Measurements from ENCODE around the gene RFNG.

The RFNG gene

GRCh38 chr17:82058230-82058854 is 6.7 kb upstream of the RFNG start:
- DNase-seq: no peak

DNA sequence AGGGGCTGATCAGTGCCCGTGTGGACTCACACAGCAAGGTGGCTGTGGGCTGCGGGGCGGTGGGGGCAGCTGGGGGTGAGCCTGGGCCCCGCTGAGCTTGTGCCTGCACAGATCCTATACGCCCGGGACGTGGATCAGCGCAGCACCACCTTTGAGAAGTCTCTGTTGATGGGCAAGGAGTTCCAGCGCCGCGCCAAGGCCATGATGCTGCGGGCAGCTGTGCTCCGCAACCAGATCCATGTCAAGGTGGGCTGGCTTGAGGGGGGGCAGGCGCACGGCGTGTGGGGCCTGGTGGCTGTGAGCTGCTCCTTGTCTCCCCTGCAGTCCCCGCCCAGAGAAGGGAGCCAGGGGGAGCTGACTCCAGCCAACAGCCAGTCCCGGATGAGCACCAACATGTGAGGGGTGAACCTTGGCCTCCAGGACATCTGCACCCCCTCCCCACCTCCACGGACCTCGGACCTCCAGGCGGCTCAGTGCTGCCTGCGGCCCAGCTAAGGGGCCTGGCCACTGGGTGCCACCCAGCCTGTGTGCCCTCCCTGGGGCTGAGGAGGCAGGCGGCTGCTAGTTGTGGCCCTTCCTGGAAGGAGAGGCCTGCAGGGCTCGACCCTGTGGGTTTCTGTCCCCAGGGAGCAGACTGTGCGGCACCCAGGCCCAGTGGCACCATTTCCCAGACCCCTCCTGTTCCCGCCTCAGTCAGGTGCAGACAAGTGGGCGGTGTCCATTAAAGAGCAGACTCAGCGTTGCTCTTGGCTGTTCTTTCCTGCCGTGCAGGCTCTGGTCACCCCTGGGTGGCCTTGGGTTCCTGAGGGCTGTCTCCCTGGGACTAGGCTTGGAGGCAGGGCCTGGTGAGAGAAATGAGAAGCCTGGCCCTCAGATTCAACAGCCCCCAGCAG is 5.4 kb upstream of the RFNG start:
- peak in 1 of 2 experiments; percentile 10 for DNase-seq

DNA sequence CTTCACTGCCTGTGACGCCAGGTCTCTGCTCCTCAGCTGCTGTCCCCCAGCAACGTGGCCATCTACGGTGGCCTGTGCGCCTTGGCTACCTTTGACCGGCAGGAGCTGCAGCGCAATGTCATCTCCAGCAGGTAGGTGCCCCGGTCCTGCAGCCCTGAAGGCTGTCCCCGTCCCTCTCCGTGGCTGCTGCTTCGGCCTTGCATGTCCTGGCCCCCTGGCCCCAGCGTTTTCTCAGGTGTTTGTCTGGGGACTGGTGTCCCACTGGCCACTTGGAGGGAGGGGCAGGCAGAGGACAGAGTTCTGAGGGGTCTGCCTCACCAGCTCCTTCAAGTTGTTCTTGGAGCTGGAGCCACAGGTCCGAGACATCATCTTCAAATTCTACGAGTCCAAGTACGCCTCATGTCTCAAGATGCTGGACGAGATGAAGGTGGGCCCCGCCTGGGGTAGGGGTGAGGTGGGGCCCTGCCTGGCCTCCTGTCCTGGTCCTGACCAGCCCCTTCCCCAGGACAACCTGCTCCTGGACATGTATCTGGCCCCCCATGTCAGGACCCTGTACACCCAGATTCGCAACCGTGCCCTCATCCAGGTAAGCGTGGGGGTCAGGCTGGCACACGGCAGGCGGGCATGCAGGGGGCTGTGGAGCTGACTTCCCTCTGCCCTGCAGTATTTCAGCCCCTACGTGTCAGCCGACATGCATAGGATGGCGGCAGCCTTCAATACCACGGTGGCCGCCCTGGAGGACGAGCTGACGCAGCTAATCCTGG is 4.5 kb upstream of the RFNG start:
- no peak for DNase-seq

GRCh38 chr17:82055023-82055964 is 3.7 kb upstream of the RFNG start:
- peak in 1 of 2 experiments; percentile 19 for DNase-seq

GRCh38 chr17:82054351-82055022 is 2.9 kb upstream of the RFNG start:
- DNase-seq: no peak

DNA sequence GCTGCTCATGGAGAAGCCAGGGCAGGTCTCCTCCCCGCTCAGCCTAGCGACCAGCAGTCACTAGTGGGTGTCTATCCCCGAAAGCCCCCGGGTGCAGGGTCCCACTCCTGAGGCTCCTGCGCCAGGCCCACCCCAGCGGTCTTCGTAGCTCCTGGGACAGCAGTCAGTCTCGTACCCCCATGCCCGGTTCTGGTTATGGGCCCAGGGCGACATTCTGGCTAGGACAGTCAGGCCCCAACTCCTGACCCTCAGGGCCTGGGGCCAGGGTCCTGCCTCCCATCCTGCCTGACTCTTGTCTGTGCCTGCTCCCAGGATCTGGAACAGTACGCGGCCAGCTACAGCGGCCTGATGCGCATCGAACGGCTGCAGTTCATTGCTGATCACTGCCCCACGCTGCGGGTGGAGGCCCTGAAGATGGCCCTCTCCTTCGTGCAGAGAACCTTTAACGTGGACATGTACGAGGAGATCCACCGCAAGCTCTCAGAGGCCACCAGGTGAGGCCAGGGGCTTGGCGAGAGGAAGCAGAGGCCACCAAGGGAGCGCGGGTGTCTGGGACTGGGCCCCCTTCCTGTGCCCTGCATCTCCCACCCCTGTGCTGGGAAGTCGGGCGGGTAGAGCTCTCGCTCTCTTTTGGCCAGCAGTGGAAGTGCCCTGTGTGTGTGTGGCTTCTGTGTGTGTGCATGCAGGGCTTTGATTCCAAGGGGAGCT is 2.1 kb upstream of the RFNG start:
- no peak for DNase-seq

DNA sequence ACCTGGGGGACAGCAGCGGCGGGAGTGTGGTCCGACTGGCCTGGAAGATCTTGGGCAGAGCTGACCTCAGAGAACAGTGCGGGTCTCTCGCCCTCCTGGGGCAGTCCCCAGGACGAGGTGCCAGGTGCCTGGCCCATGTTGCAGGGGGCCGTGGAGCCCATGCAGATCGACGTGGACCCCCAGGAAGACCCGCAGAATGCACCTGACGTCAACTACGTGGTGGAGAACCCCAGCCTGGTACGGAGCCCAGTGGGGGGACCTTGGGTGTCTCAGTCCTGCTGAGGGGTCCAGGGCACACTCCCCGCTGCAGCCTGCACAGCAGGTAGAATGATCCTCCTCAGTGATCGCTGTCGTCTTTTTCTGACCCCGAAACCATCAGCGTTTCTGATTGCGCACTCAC is 1.5 kb upstream of the RFNG start:
- DNase-seq: no peak

- DNase-seq: no peak
Observed at GRCh38 chr17:82052638-82053059, 1.0 kb upstream of the RFNG start.

DNA sequence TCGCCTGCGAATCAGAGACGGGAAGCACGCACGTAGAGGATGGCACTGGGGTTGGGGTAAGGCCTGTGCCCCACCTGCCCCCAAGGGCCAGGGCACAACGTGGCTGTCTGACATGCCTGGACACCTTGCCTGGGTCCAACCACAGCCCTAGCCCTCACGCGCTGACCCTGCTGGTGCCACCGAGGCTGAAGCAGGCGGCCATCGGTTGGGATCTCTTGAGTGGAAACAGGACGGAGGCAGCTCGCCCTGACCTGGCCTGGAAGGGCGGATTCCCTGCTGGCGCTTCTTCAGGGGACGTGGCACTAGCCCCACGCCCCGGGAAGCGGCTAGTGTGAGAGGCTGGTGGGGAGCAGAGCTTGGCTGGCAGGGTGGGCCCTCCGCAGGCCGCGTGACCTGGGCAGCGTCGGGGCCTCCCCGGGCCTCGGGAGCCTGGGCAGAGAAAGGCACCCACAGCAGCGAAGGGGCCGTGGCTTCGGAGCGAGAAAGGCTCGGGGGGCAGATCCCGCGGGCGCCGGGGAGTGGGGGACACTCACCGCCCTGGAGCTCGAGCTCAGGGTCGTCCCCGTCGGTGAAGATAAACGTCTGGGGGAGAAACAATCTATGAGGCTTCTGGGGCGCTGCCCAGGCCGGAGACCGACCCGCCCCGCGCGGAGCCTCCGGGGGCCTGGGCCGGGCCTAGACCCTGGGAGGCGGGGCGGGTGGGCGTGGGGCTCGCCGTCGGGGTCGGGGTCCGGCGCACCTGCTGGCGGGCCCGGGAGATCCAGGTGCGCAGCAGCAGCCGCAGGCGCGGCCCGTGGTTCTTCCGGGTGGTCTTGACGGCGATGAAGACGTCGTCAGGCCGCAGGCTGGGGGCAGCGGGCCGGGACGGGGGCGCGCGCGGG is 610 bp downstream of the RFNG start:
- DNase-seq: no peak

DNA sequence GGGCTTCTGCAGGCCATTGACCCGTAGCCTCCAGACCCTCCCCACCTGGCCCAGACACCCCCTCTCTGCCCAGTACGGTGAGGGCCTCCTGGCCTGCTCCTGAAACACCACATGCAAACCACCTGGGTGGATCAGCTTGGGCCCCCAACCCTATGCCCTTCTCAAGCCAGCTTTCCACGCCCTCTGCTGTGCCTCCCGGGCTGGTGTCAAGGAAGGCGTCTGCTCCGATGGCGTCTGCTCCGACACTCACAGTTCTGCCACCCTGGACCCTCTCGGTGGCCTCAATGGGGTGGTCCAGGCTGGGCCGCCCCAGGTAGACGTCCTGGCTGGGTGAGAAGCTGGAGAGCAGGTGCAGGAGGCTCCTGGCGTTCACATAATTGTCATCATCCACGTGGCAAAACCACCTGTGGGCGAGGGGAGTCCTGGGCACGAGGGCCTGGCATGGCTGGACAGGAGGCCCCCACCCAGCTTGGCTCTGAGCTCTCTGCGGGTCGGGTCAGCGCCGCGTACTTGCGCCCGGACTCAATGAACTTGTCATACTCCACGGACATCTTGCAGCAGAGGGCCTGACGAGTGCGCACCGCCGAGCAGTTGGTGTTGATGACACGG is 1.4 kb downstream of the RFNG start:
- DNase-seq: no peak

DNA sequence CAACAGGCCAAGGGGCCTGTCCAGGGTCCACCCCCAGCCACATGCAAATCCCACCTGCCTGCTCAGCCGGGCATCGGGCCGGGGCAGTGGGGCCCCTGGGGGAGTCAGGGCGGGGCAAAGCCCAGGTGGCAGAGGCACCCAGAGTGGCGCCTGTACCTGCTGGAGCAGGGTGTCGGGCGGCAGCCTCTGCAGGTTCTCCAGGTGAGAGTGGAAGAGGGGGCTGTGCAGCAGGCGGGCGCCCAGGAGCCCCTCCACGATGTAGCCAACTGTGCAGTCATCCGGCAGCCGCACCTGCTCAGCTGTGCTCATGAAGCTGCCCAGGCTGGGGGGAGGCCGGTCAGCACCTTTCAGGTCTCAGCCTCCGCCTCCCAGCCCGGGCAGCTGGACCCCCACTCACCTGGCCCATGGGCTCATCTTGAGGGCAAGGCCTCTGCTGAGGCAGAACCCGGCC is 2.1 kb downstream of the RFNG start:
- DNase-seq: no peak

- no peak for DNase-seq
Observed at GRCh38 chr17:82049106-82049505, 2.5 kb downstream of the RFNG start.

DNA sequence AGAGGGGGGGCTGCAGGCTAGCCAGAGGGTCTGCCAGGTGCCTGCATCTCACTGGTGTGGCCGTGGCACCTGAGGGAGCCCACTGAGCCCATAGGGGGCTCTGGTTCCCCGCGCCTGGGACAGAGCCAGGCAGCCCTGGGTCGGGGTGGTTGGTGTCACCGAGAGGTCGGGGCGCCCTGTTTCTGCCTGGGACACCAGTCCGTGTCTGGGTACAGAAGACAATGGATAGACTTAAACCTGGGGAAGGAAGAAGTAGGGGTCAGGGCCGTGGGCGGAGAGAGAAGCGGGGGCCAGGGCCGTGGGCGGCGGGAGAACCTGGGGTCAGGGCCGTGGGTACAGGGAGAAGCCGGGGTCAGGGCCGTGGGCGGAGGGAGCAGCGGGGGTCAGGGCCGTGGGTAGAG is 3.0 kb downstream of the RFNG start:
- DNase-seq: no peak

GRCh38 chr17:82047914-82048570 is 3.6 kb downstream of the RFNG start:
- no peak for DNase-seq

GRCh38 chr17:82047379-82047778 is 4.2 kb downstream of the RFNG start:
- no peak for DNase-seq

GRCh38 chr17:82046903-82047302 is 4.7 kb downstream of the RFNG start:
- no peak for DNase-seq

- no peak for DNase-seq
Observed at GRCh38 chr17:82045936-82046484, 5.6 kb downstream of the RFNG start.

DNA sequence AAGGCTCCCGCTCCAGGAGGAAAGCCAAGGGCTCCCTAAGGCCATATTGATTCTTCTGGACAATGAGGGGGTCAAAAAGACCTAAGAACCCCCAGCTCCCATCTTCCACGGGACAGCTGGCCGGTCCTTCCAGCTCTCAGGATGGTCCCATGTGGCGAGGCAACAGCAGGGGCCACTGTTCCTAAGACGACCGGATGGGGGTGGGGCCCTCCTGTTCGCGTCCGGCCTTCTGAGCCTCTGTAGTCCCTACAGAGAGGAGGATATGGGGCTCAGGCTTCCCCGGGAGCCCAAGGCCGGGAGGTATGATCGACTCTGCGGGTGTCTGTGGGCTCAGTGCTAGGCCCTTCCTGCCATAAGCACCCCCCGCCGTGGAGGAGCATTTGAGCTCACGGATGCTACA is 8.1 kb downstream of the RFNG start:
- no peak for DNase-seq

DNA sequence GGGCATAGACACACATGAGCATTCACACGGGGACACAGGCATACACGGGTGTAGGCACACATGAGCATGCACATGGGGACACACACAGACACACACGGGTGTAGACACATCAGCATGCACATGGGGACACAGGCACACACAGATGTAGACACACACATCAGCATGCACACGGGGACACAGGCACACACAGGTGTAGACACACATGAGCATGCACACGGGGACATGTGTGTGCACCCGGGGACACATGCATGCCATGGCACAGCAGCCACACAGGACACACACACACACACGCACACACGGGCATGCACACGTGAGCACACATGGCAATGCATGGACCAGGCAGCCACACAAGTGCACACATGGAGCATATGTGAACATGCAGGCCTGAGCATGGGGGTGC is 9.0 kb downstream of the RFNG start:
- no peak for DNase-seq

All from NCI-H2081 (cell line).